SK-N-SH (cell line): ENCODE results near the gene SLIT1. TPM values are rescaled to one million over a fixed set of nuclear protein-coding genes. Genes with fewer than 3 reads are reported as not detected.

Experiments used
- CTCF ChIA-PET: fragments of 300-600, 350-600 bp; formaldehyde crosslinking; extraction: SDS; loops from one replicate; lab custom pipeline; 2021; lab: Yijun Ruan, JAX
- POLR2A ChIA-PET: fragments of 350-600 bp; sonication (Branson Sonifier 250); formaldehyde crosslinking; extraction: SDS; loops from one replicate; lab custom pipeline; 2020; ENCODE audit warnings: antibody characterized with exemption, inconsistent platforms; lab: Yijun Ruan, JAX
- DNase-seq: peaks from one replicate; pipeline ENCODE4 v3.0.0; 2012
- H2AFZ ChIP-seq: fragments of 200-600 bp; sonication (generic); 2 replicates; pipeline ENCODE4 v1.8.1; 2016; ENCODE audit warnings: antibody characterized with exemption, mild to moderate bottlenecking, low read depth
- H3F3A ChIP-seq: fragments of 200-600 bp; sonication (generic); replicated peaks from 2 replicates; pipeline ENCODE3; 2016; ENCODE audit warnings: antibody characterized with exemption, mild to moderate bottlenecking; ENCODE audit not compliant: insufficient read depth
- H3K27ac ChIP-seq, 2 experiments: fragments of 200-500 bp in 1 of 2; fragments of 200-600 bp in 1 of 2; sonication (Bioruptor generic) in 1 of 2; sonication (generic), shearing (Covaris generic) in 1 of 2; 2 replicates each; pipeline versions ENCODE4 v1.5.1 to v1.6.1; 2014 to 2016; ENCODE audit warnings: low read depth in 2 of 2, inconsistent platforms in 1 of 2, low read length in 1 of 2, mild to moderate bottlenecking in 1 of 2, mixed read lengths in 1 of 2
- H3K27me3 ChIP-seq: fragments of 200-600 bp; sonication (generic), shearing (Covaris generic); 2 replicates; pipeline ENCODE4 v1.6.1; 2016; ENCODE audit warnings: mixed run types; ENCODE audit not compliant: insufficient read depth
- H3K36me3 ChIP-seq, 2 experiments: fragments of 200-500 bp in 1 of 2; fragments of 200-600 bp in 1 of 2; sonication (Bioruptor generic) in 1 of 2; sonication (generic) in 1 of 2; replicated peaks in 1 of 2; 2 replicates each; pipeline versions ENCODE3 to v1.5.1; 2014 to 2016; ENCODE audit warnings: low read length in 1 of 2, mild to moderate bottlenecking in 1 of 2; ENCODE audit not compliant: insufficient read depth in 2 of 2, control insufficient read depth in 1 of 2
- H3K4me1 ChIP-seq, 2 experiments: fragments of 200-500 bp in 1 of 2; fragments of 200-600 bp in 1 of 2; sonication (Bioruptor generic) in 1 of 2; sonication (generic), shearing (Covaris generic) in 1 of 2; 2 replicates each; pipeline versions ENCODE4 v1.5.1 to v1.6.1; 2014 to 2016; ENCODE audit warnings: low read depth in 1 of 2, low read length in 1 of 2, mixed run types in 1 of 2; ENCODE audit not compliant: insufficient read depth in 2 of 2, control insufficient read depth in 1 of 2
- H3K4me2 ChIP-seq: fragments of 200-600 bp; sonication (generic), shearing (Covaris generic); 2 replicates; pipeline ENCODE4 v1.6.1; 2017; ENCODE audit warnings: mixed run types
- H3K4me3 ChIP-seq, 2 experiments: fragments of 200-500 bp in 1 of 2; fragments of 200-600 bp in 1 of 2; sonication (Bioruptor generic) in 1 of 2; sonication (generic), shearing (Covaris generic) in 1 of 2; 2 replicates each; pipeline versions ENCODE4 v1.5.1 to v1.8.1; 2014 to 2016; ENCODE audit warnings: low read depth in 2 of 2, inconsistent platforms in 1 of 2, low read length in 1 of 2, mild to moderate bottlenecking in 1 of 2, mixed read lengths in 1 of 2, moderate library complexity in 1 of 2
- H3K79me2 ChIP-seq: fragments of 200-600 bp; sonication (generic); 2 replicates; pipeline ENCODE4 v1.8.1; 2017; ENCODE audit warnings: mild to moderate bottlenecking; ENCODE audit not compliant: insufficient read depth
- H3K9ac ChIP-seq: fragments of 200-600 bp; sonication (generic); 2 replicates; pipeline ENCODE4 v1.6.1; 2017; ENCODE audit warnings: mixed run types
- H3K9me2 ChIP-seq: fragments of 200-600 bp; sonication (generic); 2 replicates; pipeline ENCODE4 v1.6.1; 2017; ENCODE audit warnings: mixed run types
- H3K9me3 ChIP-seq: fragments of 200-600 bp; sonication (generic); 2 replicates; pipeline ENCODE4 v1.6.1; 2017; ENCODE audit warnings: mixed run types, mild to moderate bottlenecking, moderate library complexity
- H4K20me1 ChIP-seq: fragments of 200-600 bp; sonication (generic); 2 replicates; pipeline ENCODE4 v1.6.1; 2017; ENCODE audit warnings: mild to moderate bottlenecking, mixed run types; ENCODE audit not compliant: insufficient read depth
- CTCF ChIP-seq: fragments of 200-600 bp; sonication (generic); IDR thresholded peaks from 2 replicates; pipeline ENCODE4 v1.6.1; 2017; ENCODE audit warnings: antibody characterized with exemption, mild to moderate bottlenecking, moderate library complexity
- EP300 ChIP-seq, 2 experiments: IDR thresholded peaks; 2 replicates each; pipeline versions ENCODE4 v1.4.0 to v1.6.1; 2012; ENCODE audit warnings: borderline replicate concordance in 1 of 2, low read depth in 1 of 2, low read length in 1 of 2
- IRF3 ChIP-seq: fragments of 150-350 bp; IDR thresholded peaks from 2 replicates; pipeline ENCODE4 v1.6.1; 2016; ENCODE audit warnings: mild to moderate bottlenecking, low read depth, low read length
- JUND ChIP-seq: IDR thresholded peaks from 2 replicates; pipeline ENCODE4 v1.4.0; 2012
- NRF1 ChIP-seq: IDR thresholded peaks from 2 replicates; pipeline ENCODE4 v1.6.1; 2012; ENCODE audit warnings: low read depth, mild to moderate bottlenecking, low read length
- POLR2AphosphoS5 ChIP-seq: IDR thresholded peaks from 2 replicates; pipeline ENCODE4 v1.6.1; 2012; ENCODE audit warnings: low read depth, low read length
- RAD21 ChIP-seq: IDR thresholded peaks from 2 replicates; pipeline ENCODE4 v1.6.1; 2012; ENCODE audit warnings: mild to moderate bottlenecking, low read length
- RCOR1 ChIP-seq: fragments of 150-350 bp; IDR thresholded peaks from 2 replicates; pipeline ENCODE4 v1.6.1; 2017; ENCODE audit warnings: antibody characterized with exemption, low read length
- RXRA ChIP-seq: IDR thresholded peaks from 2 replicates; pipeline ENCODE4 v1.4.0; 2012; ENCODE audit warnings: low read depth, mild to moderate bottlenecking, borderline replicate concordance
- SMC3 ChIP-seq: IDR thresholded peaks from 2 replicates; pipeline ENCODE4 v1.6.1; 2012; ENCODE audit warnings: low read depth, low read length, improper control_type of control experiment
- USF1 ChIP-seq: IDR thresholded peaks from 2 replicates; pipeline ENCODE4 v1.4.0; 2012; ENCODE audit warnings: low read depth, borderline replicate concordance
- YY1 ChIP-seq: IDR thresholded peaks from 2 replicates; pipeline ENCODE4 v1.4.0; 2012; ENCODE audit warnings: low read depth, mild to moderate bottlenecking
- WGBS: methylation state at CpG from one replicate; pipeline ENCODE4 v1.1.6; 2017; ENCODE audit warnings: low lambda C conversion rate; 5-methylcytosine and 5-hydroxymethylcytosine counted together
- polyA plus RNA-seq, 3 experiments: library from polyadenylated mRNA; depleted of rRNA; stranded (reverse); fragments of >200 nt; gene quantifications; 2 replicates each; pipeline ENCODE4 v1.2.3, GENCODE V29; 2012

SLIT1 gene
- polyA plus RNA-seq, 1 of the 3 experiments (the other 2 are of a cell fraction) = 0.05 TPM

GRCh38 chr10:97029271-97029670, 156.5 kb downstream of the SLIT1 start (continued):
- TF ChIP-seq CTCF = no peak
- TF ChIP-seq EP300 (IDR thresholded peaks at IDR 0.05; ENCODE audit: borderline replicate concordance in 1 of 2, low read depth in 1 of 2, low read length in 1 of 2) = no peak

GRCh38 chr10:97028832-97029178, 157.0 kb downstream of the SLIT1 start:
- peaks cover 20% of the 10 kb centered on the region for H3F3A ChIP-seq
- no peak overlapping the region for H3K4me2 ChIP-seq
- CTCF ChIA-PET = interaction anchor here (0.5 to 6.4 kb wide), 3 partner anchors 8 to 225 kb away, joined by 3 to 75 read pairs (median 3); no protein-coding TSS in a partner anchor
- no peak overlapping the region for H3K4me3 ChIP-seq
- no peak overlapping the region for H2AFZ ChIP-seq
- H3K9me2 ChIP-seq = no peaks in the 10 kb centered on the region
- no peaks in the 10 kb centered on the region for H3K27me3 ChIP-seq
- H3K27ac ChIP-seq = no peak overlapping the region
- no peaks in the 10 kb centered on the region for H3K9me3 ChIP-seq
- no peak for TF ChIP-seq RXRA
- no peak for TF ChIP-seq IRF3
- TF ChIP-seq RCOR1 = no peak
- TF ChIP-seq POLR2AphosphoS5 = no peak
- TF ChIP-seq RAD21 = no peak
- TF ChIP-seq NRF1 = no peak
- TF ChIP-seq SMC3 = no peak
- no peak for TF ChIP-seq JUND
- no peak for TF ChIP-seq EP300 (IDR thresholded peaks at IDR 0.05; ENCODE audit: borderline replicate concordance in 1 of 2, low read depth in 1 of 2, low read length in 1 of 2)
- TF ChIP-seq YY1 = no peak
- no peak for TF ChIP-seq USF1
- DNase-seq = no peak
- POLR2A ChIA-PET = no interaction called here
- H4K20me1 ChIP-seq = no peaks in the 10 kb centered on the region; the same call in 1 of the 2 replicates
- no peak overlapping the region for H3K9ac ChIP-seq
- no peaks in the 10 kb centered on the region for H3K36me3 ChIP-seq
- peaks cover 0 to 11% of the 10 kb centered on the region in 2 experiments; a peak in 1 of 4 replicates for H3K4me1 ChIP-seq
- 91% methylated on average over 3 of the region's 3 CpGs for WGBS
- no peaks in the 10 kb centered on the region for H3K79me2 ChIP-seq
